ENCODE data around the gene TM4SF1. TPM values are rescaled to one million over a fixed set of nuclear protein-coding genes. Genes with fewer than 3 reads are reported as not detected.

TM4SF1 gene
- total RNA-seq, 1 donor = 0.84 TPM

DNA sequence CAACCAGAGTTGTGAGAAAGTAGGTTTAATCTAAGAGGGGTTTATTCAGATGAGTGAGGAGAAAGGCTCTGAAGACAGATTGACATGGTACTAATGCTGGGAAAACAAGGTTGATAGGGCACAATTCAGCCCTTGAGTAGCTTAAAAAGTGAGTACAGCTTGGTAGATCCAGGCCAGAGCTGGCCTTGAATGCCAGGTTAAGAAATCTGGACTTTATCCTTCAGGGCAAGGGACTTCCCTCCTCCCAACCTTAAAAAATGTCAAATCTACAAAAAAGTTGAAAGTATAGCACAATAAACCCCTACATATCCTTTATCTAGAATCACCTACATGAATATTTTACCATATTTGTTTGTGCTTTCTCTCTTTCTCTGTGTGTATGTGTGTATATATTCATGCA lies 51.9 kb downstream of the TM4SF1 start:
- H3K4me1 ChIP-seq (ENCODE audit: insufficient read depth, low read length) = no peaks in the 10 kb centered on the region
- H3K27me3 ChIP-seq (ENCODE audit: insufficient read depth, low read length) = no peaks in the 10 kb centered on the region
- H3K9me3 ChIP-seq (ENCODE audit: low read depth, low read length) = no peaks in the 10 kb centered on the region
- no peak overlapping the region for H3K4me3 ChIP-seq (ENCODE audit: low read length)

DNA sequence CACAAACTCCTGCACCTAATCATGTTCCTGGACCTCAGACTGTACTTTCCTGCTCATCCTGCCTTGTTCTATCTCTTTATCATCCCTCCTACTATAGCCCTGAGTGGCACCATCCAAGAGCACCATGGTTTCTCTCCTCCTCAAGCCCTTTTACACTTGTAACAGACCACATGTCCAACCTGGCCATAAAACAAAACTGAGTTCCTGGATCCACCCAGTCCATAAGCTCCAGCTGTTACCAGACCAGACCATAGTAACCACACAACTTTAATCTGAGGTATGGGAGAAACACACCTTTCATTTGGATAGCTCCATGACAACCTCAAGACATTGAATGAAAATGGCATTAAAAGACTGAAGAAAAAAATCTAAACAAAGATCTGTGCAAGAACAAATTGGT lies 53.1 kb downstream of the TM4SF1 start:
- Histone ChIP-seq H3K9me3 (ENCODE audit: low read depth, low read length) (no peaks in the 10 kb centered on the region), H3K4me1 (ENCODE audit: insufficient read depth, low read length) (no peaks in the 10 kb centered on the region), H3K4me3 (ENCODE audit: low read length) (no peak overlapping the region), H3K27me3 (ENCODE audit: insufficient read depth, low read length) (no peaks in the 10 kb centered on the region)

DNA sequence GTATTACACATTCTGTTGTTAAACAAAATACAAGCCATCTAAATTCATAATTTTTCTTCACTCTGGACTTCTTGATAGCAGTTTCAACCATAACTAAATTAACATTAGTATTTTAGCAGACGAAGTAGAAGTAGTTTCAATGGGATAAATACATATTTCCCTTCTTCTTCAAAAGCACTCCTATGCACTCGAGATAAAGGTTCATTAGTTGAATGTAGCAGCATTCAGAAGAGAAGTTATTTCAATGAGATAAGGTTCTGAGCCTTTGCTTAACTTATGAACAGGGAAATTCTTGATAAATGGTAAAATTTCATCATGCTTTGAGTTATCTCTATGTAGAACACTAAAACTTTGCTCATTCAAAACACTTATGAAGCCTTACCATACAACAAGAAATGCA lies 55.8 kb downstream of the TM4SF1 start:
- Histone ChIP-seq H3K4me3 (ENCODE audit: low read length) (no peak overlapping the region), H3K27me3 (ENCODE audit: insufficient read depth, low read length) (no peaks in the 10 kb centered on the region), H3K9me3 (ENCODE audit: low read depth, low read length) (no peaks in the 10 kb centered on the region), H3K4me1 (ENCODE audit: insufficient read depth, low read length) (no peaks in the 10 kb centered on the region)

- H3K4me1 ChIP-seq (ENCODE audit: insufficient read depth, low read length) = no peaks in the 10 kb centered on the region
- H3K27me3 ChIP-seq (ENCODE audit: insufficient read depth, low read length) = no peaks in the 10 kb centered on the region
- H3K9me3 ChIP-seq (ENCODE audit: low read depth, low read length) = no peaks in the 10 kb centered on the region
- no peak overlapping the region for H3K4me3 ChIP-seq (ENCODE audit: low read length)
Observed at GRCh38 chr3:149321136-149321535, 56.3 kb downstream of the TM4SF1 start.

- H3K4me3 ChIP-seq (ENCODE audit: low read length) = no peak overlapping the region
- no peaks in the 10 kb centered on the region for H3K27me3 ChIP-seq (ENCODE audit: insufficient read depth, low read length)
- no peaks in the 10 kb centered on the region for H3K4me1 ChIP-seq (ENCODE audit: insufficient read depth, low read length)
- no peaks in the 10 kb centered on the region for H3K9me3 ChIP-seq (ENCODE audit: low read depth, low read length)
Observed at GRCh38 chr3:149319750-149320149, 57.7 kb downstream of the TM4SF1 start.

Other genes starting within 250 kb of the TM4SF1 start
- gene HPS3, start 248.0 kb downstream of the TM4SF1 start, total RNA-seq = 15.8 TPM
- 0.21 TPM for gene CP, start 155.8 kb downstream of the TM4SF1 start, total RNA-seq
- under 0.01 TPM for gene TM4SF18, start 44.0 kb downstream of the TM4SF1 start, total RNA-seq
- not detected for gene TM4SF4, start 97.0 kb upstream of the TM4SF1 start, total RNA-seq

Data from mononuclear cell (primary cell).